MM.1S (cell line): Measurements from ENCODE around the gene REN.

Experiments used
- EZH2 ChIP-seq: fragments of 300-600 bp; sonication (generic); optimal IDR thresholded peaks from 2 replicates; pipeline ENCODE3; 2017; ENCODE audit warnings: low read depth, mild to moderate bottlenecking, antibody characterized with exemption, low read length, mixed read lengths
- EZH2phosphoT487 ChIP-seq: fragments of 300-600 bp; sonication (generic); IDR thresholded peaks from 2 replicates; pipeline ENCODE4 v1.6.1; 2018; ENCODE audit warnings: antibody characterized with exemption, low read length

GRCh38 chr1:204203206-204203767 is 37.1 kb upstream of the REN start:
- TF ChIP-seq EZH2 (no peak), EZH2phosphoT487 (no peak)
